Transverse colon (tissue), 4 donors: ENCODE measurements around the gene BMP6. TPM values are rescaled to one million over a fixed set of nuclear protein-coding genes. Genes with fewer than 3 reads are reported as not detected.

Source experiments
- DNase-seq: peaks from one replicate; pipeline ENCODE4 v3.0.0-alpha.2; 2019
- H3K27ac ChIP-seq, 4 donors: fragments of 200-600 bp; sonication (generic); 2 replicates each; pipeline ENCODE4 v1.5.1; 2016 to 2018; ENCODE audit warnings: inconsistent platforms in 4 of 4
- H3K27me3 ChIP-seq: fragments of 200-600 bp; sonication (generic); 2 replicates; pipeline ENCODE4 v1.5.1; 2017; ENCODE audit warnings: inconsistent platforms
- H3K36me3 ChIP-seq, 4 donors: fragments of 200-600 bp; sonication (generic); 2 replicates each; pipeline ENCODE4 v1.5.1; 2017 to 2019; ENCODE audit warnings: inconsistent platforms in 4 of 4
- H3K4me1 ChIP-seq, 4 donors: fragments of 200-600 bp; sonication (generic); 2 replicates each; pipeline ENCODE4 v1.5.1; 2017 to 2020; ENCODE audit warnings: inconsistent platforms in 4 of 4
- H3K4me3 ChIP-seq, 4 donors: fragments of 200-600 bp; sonication (generic); 1 replicate in 1 of 4; 2 replicates in 3 of 4; pipeline versions ENCODE4 v1.5.1 to v1.6.1; 2017 to 2019; ENCODE audit warnings: inconsistent platforms in 4 of 4
- H3K9me3 ChIP-seq, 2 donors: fragments of 200-600 bp; sonication (generic); 2 replicates each; pipeline ENCODE4 v1.5.1; 2017 to 2019; ENCODE audit warnings: inconsistent platforms in 2 of 2
- EP300 ChIP-seq: sonication (generic); formaldehyde crosslinking; IDR thresholded peaks from one replicate; pipeline ENCODE4 v1.6.1; 2017; ENCODE audit warnings: antibody characterized with exemption, low read depth
- POLR2A ChIP-seq: fragments of 450-650 bp; IDR thresholded peaks from one replicate; pipeline ENCODE4 v1.6.1; 2016; ENCODE audit warnings: antibody characterized with exemption, mild to moderate bottlenecking, moderate library complexity
- POLR2AphosphoS5 ChIP-seq, 3 donors: sonication (generic); formaldehyde crosslinking; IDR thresholded peaks; one replicate each; pipeline ENCODE4 v1.6.1; 2016; ENCODE audit warnings: antibody characterized with exemption in 3 of 3
- WGBS, 2 donors: methylation state at CpG; one replicate each; pipeline ENCODE4 v1.1.5; 2018; ENCODE audit warnings: low coverage in 1 of 2; 5-methylcytosine and 5-hydroxymethylcytosine counted together
- in situ Hi-C, 4 donors: fragments of 200-750 bp; cut with MboI; loops; one replicate each; pipeline versions ENCODE4 v1.15.0 to v1.15.1; 2017; ENCODE audit warnings: low sequenced_read_pairs in 3 of 4, low pct_ligation_motif_present in 1 of 4, low pct_unique_long_range_greater_than_20kb in 1 of 4
- intact Hi-C: fragments of 100-400 bp; cut with DNase I; formaldehyde crosslinking; loops from one replicate; pipeline ENCODE4 v1.15.1; 2023; ENCODE audit warnings: low total_unique reads
- total RNA-seq, 4 donors: library from RNA; depleted of rRNA; stranded (reverse); fragments of >200 nt; gene quantifications; one replicate each; pipeline ENCODE4 v1.1.0, GENCODE V29; 2016
- TF ChIP-seq, protein P1 (sequence below), 5 experiments: fragments of 200-600 bp in 3 of 5; fragments of 450-650 bp in 2 of 5; sonication (generic) in 3 of 5; IDR thresholded peaks; 1 replicate in 2 of 5; 2 replicates in 3 of 5; pipeline ENCODE4 v1.5.1; 2016 to 2017; ENCODE audit warnings: antibody characterized with exemption in 5 of 5, inconsistent platforms in 3 of 5, mild to moderate bottlenecking in 2 of 5, moderate library complexity in 1 of 5

The BMP6 gene
- total RNA-seq, 4 donors from 2014 or later: 1.1 to 12.7 (median 6.7) TPM

- Histone ChIP-seq H3K4me1 (no peaks in the 10 kb centered on the region), H3K27me3 (no peaks in the 10 kb centered on the region), H3K4me3 (no peak overlapping the region), H3K27ac (no peak overlapping the region), H3K9me3 (no peaks in the 10 kb centered on the region), H3K36me3 (no peaks in the 10 kb centered on the region)
- 60 to 82% methylated on average over 1 to 9 of the region's 9 CpGs for WGBS, 2 donors
- TF ChIP-seq, protein P1, sequence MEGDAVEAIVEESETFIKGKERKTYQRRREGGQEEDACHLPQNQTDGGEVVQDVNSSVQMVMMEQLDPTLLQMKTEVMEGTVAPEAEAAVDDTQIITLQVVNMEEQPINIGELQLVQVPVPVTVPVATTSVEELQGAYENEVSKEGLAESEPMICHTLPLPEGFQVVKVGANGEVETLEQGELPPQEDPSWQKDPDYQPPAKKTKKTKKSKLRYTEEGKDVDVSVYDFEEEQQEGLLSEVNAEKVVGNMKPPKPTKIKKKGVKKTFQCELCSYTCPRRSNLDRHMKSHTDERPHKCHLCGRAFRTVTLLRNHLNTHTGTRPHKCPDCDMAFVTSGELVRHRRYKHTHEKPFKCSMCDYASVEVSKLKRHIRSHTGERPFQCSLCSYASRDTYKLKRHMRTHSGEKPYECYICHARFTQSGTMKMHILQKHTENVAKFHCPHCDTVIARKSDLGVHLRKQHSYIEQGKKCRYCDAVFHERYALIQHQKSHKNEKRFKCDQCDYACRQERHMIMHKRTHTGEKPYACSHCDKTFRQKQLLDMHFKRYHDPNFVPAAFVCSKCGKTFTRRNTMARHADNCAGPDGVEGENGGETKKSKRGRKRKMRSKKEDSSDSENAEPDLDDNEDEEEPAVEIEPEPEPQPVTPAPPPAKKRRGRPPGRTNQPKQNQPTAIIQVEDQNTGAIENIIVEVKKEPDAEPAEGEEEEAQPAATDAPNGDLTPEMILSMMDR (IDR thresholded peaks at IDR 0.05): no peak
- TF ChIP-seq POLR2A: no peak
- TF ChIP-seq POLR2AphosphoS5 (IDR thresholded peaks at IDR 0.05): no peak
- no peak for TF ChIP-seq EP300
- DNase-seq: no peak
- in situ Hi-C loops (no loop called here), intact Hi-C loops (no loop called here)
These were observed 48.0 kb downstream of the BMP6 start for GRCh38 chr6:7773914-7774313.

DNA sequence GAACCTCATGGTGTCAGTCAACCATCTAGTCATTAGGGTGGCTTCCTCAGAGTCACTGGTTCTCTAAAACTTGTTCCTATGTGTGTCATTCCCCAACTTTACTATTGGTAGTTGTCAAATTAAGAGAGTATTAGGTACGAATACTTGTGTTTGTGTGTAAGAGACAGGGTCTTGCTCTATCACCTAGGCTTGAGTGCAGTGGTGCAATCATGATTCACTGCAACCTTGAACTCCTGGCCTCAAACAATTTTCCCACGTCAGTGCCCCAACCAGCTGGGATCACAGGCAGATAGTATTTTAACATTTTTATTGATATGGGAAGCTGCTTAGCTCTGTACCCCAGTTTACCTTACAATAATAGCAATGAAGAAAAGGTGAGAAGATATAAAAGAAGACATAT lies 50.6 kb downstream of the BMP6 start:
- no peaks in the 10 kb centered on the region for H3K4me1 ChIP-seq

DNA sequence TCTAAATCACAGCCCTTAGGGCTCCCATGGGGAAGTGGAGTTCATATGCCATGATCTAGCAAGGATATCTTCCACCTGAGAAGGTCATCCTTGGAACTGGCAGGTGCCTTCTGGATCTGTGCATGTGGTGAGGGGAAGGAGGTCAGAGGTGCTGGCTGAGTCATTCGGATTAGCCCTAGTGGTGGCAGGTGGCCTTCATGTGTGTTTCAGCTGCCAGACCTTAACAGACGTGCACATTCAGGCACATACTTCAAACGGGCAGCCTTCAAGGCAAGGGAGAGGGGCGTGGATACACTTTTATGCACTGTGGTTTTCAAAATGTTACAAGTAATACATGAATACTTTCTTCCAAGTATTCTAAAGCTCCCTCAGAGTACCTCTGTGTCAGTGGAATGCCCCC lies 51.2 kb downstream of the BMP6 start:
- intact Hi-C loops (no loop called here), in situ Hi-C loops (no loop called here)
- H3K27ac ChIP-seq: no peak overlapping the region
- no peak for DNase-seq
- no peaks in the 10 kb centered on the region for H3K9me3 ChIP-seq
- no peaks in the 10 kb centered on the region for H3K27me3 ChIP-seq
- H3K36me3 ChIP-seq: no peaks in the 10 kb centered on the region
- no peak overlapping the region for H3K4me3 ChIP-seq
- no peak for TF ChIP-seq POLR2A
- no peak for TF ChIP-seq POLR2AphosphoS5 (IDR thresholded peaks at IDR 0.05)
- TF ChIP-seq, protein P1 (IDR thresholded peaks at IDR 0.05): no peak
- TF ChIP-seq EP300: no peak
- 23 to 69% methylated on average over 4 of the region's 4 CpGs for WGBS, 2 donors
- H3K4me1 ChIP-seq: no peaks in the 10 kb centered on the region

More for the DNA sequence above, 50.6 kb downstream of the BMP6 start:
- no peak overlapping the region for H3K27ac ChIP-seq
- intact Hi-C loops (no loop called here), in situ Hi-C loops (no loop called here)
- 90 to 100% methylated on average over 1 to 2 of the region's 2 CpGs for WGBS, 2 donors
- H3K27me3 ChIP-seq: no peaks in the 10 kb centered on the region
- H3K4me3 ChIP-seq: no peak overlapping the region
- TF ChIP-seq, protein P1 (IDR thresholded peaks at IDR 0.05): no peak
- TF ChIP-seq POLR2A (no peak), EP300 (no peak), POLR2AphosphoS5 (IDR thresholded peaks at IDR 0.05) (no peak)
- H3K9me3 ChIP-seq: no peaks in the 10 kb centered on the region
- DNase-seq: no peak
- H3K36me3 ChIP-seq: no peaks in the 10 kb centered on the region

DNA sequence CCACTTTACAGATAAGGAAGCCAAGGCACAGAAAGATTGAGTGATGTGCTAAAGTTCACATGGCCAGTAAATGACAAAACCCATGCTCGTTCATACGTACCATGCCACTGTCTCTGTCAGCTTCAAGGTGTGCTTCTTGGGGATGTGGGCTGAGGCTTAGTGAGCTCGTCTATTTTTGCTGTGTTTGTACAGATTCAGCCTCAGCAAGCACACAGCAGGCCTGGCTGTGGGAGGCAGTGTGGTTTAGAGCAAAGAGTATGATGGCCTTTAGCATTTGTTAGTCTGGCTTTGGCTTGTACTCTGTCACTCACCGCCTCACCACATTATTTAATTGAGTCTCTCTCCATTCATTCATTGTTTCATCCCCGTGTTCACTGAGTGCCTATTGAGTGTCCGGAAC lies 55.3 kb downstream of the BMP6 start:
- Histone ChIP-seq H3K27me3 (no peaks in the 10 kb centered on the region), H3K36me3 (no peaks in the 10 kb centered on the region), H3K4me3 (no peak overlapping the region), H3K4me1 (peaks cover 0 to 11% (median 0%) of the 10 kb centered on the region in 4 donors), H3K27ac (no peak overlapping the region), H3K9me3 (no peaks in the 10 kb centered on the region)
- intact Hi-C loops: no loop called here
- in situ Hi-C loops: no loop called here
- DNase-seq: no peak
- 66 to 79% methylated on average over 5 to 6 of the region's 6 CpGs for WGBS, 2 donors
- TF ChIP-seq POLR2AphosphoS5 (IDR thresholded peaks at IDR 0.05): no peak
- TF ChIP-seq EP300: no peak
- no peak for TF ChIP-seq POLR2A
- TF ChIP-seq, protein P1 (IDR thresholded peaks at IDR 0.05): no peak
